ENCODE measurements around the gene ST7.

Gene ST7

DNA sequence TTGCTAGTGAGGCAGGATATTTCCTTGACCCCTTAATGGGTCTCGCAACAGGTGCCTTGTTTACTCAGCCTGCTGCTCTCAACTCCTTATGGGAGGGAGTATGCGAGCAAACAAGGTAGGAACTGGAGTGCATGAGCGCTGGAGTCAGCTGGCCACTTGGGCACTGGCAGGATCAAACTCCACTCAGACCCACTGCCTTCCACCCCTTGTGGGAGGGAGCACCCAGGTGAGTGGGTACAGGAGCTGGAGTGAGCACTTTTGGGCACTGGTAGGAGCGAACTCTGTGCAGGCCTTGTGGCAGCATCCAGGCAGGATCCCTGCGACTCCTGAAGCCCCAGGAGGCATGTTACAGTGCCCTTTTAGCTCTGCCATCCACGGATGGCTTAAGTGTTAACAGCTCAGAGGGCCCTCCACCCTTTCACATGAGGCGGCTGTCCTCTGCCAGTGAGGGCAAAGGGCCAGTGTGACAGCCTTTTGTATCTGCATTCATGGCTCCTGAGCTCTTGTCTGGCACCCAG is 123.2 kb downstream of the ST7 start:
- Histone ChIP-seq H3K36me3 (ENCODE audit: insufficient read depth, low read length) (no peaks in the 10 kb centered on the region), H4K20me1 (ENCODE audit: insufficient read depth, low read length, poor library complexity, severe bottlenecking) (no peaks in the 10 kb centered on the region), H3K4me1 (ENCODE audit: insufficient read depth, low read length, poor library complexity, severe bottlenecking) (no peaks in the 10 kb centered on the region), H2AFZ (ENCODE audit: low read length) (no peak overlapping the region), H3K4me3 (ENCODE audit: low read length, poor library complexity, severe bottlenecking) (no peak overlapping the region), H3K4me2 (ENCODE audit: low read depth, low read length, poor library complexity, severe bottlenecking) (no peak overlapping the region), H3K9me2 (replicated peaks; ENCODE audit: low read depth, low read length) (no peaks in the 10 kb centered on the region), H3K27me3 (ENCODE audit: insufficient read depth, low read length, poor library complexity, severe bottlenecking) (no peaks in the 10 kb centered on the region), H3F3A (ENCODE audit: low read depth) (no peaks in the 10 kb centered on the region), H3K9ac (ENCODE audit: low read depth, low read length, poor library complexity, severe bottlenecking) (no peak overlapping the region), H3K79me2 (ENCODE audit: insufficient read depth, low read length) (no peaks in the 10 kb centered on the region), H3K9me3 (ENCODE audit: insufficient read depth, low read depth, low read length) (no peaks in the 10 kb centered on the region; the same call in 1 of the 2 replicates)
- TF ChIP-seq, protein P1, sequence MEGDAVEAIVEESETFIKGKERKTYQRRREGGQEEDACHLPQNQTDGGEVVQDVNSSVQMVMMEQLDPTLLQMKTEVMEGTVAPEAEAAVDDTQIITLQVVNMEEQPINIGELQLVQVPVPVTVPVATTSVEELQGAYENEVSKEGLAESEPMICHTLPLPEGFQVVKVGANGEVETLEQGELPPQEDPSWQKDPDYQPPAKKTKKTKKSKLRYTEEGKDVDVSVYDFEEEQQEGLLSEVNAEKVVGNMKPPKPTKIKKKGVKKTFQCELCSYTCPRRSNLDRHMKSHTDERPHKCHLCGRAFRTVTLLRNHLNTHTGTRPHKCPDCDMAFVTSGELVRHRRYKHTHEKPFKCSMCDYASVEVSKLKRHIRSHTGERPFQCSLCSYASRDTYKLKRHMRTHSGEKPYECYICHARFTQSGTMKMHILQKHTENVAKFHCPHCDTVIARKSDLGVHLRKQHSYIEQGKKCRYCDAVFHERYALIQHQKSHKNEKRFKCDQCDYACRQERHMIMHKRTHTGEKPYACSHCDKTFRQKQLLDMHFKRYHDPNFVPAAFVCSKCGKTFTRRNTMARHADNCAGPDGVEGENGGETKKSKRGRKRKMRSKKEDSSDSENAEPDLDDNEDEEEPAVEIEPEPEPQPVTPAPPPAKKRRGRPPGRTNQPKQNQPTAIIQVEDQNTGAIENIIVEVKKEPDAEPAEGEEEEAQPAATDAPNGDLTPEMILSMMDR (conservative IDR thresholded peaks at IDR 0.05; ENCODE audit: low read length) = no peak
- TF ChIP-seq EZH2phosphoT487 (IDR thresholded peaks at IDR 0.05; ENCODE audit: borderline replicate concordance) = no peak

DNA sequence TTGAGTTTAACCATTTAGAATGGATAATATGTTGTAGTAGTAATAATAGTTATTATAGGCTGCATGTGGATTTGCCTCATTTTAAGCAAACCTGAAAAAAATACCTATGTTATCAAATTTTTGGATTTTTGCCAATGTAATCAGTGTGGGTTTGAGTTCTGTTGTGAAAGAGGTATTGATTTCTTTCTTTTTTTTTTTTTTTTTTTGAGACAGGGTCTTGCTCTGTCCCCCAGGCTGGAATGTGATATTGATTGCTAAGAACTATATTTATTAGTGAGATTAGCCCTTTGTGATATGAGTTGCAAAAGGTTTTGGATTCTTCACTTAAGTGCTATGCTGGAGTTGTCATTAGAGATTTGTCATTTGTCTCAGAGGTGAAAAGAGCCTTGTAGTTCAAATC is 124.4 kb downstream of the ST7 start:
- TF ChIP-seq, protein P1 (conservative IDR thresholded peaks at IDR 0.05; ENCODE audit: low read length) = no peak
- no peak for TF ChIP-seq EZH2phosphoT487 (IDR thresholded peaks at IDR 0.05; ENCODE audit: borderline replicate concordance)
- Histone ChIP-seq H4K20me1 (ENCODE audit: insufficient read depth, low read length, poor library complexity, severe bottlenecking) (no peaks in the 10 kb centered on the region), H3K9me3 (ENCODE audit: insufficient read depth, low read depth, low read length) (no peaks in the 10 kb centered on the region; the same call in 1 of the 2 replicates), H3K36me3 (ENCODE audit: insufficient read depth, low read length) (no peaks in the 10 kb centered on the region), H3K4me1 (ENCODE audit: insufficient read depth, low read length, poor library complexity, severe bottlenecking) (no peaks in the 10 kb centered on the region), H3K4me2 (ENCODE audit: low read depth, low read length, poor library complexity, severe bottlenecking) (no peak overlapping the region), H3K9me2 (replicated peaks; ENCODE audit: low read depth, low read length) (no peaks in the 10 kb centered on the region), H3K9ac (ENCODE audit: low read depth, low read length, poor library complexity, severe bottlenecking) (no peak overlapping the region), H3K4me3 (ENCODE audit: low read length, poor library complexity, severe bottlenecking) (no peak overlapping the region), H2AFZ (ENCODE audit: low read length) (no peak overlapping the region), H3F3A (ENCODE audit: low read depth) (no peaks in the 10 kb centered on the region), H3K27me3 (ENCODE audit: insufficient read depth, low read length, poor library complexity, severe bottlenecking) (no peaks in the 10 kb centered on the region), H3K79me2 (ENCODE audit: insufficient read depth, low read length) (no peaks in the 10 kb centered on the region)

DNA sequence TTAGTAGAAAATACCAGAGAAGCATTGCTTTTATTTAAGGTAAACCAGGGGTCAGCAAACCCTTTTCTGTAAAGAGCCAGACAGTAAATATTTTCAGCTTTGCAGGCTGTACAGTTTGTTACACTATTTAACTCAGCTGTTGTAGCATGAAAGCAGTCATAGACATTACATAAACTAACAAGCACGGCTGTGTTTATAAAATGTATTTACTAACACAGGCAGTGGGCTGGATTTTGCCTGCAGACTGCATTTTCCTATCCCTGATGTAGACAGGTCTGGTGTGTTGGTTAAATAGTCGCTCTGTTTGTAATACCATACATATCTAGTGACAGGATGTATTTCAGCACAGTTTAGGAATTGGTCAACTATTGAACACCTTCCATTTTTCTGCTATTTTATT is 129.3 kb downstream of the ST7 start:
- Histone ChIP-seq H3K79me2 (ENCODE audit: insufficient read depth, low read length) (no peaks in the 10 kb centered on the region), H4K20me1 (ENCODE audit: insufficient read depth, low read length, poor library complexity, severe bottlenecking) (no peaks in the 10 kb centered on the region), H3K9me3 (ENCODE audit: insufficient read depth, low read depth, low read length) (no peaks in the 10 kb centered on the region), H3F3A (ENCODE audit: low read depth) (peaks cover 3% of the 10 kb centered on the region; the same call in 1 of the 2 replicates), H3K4me2 (ENCODE audit: low read depth, low read length, poor library complexity, severe bottlenecking) (no peak overlapping the region), H3K9me2 (replicated peaks; ENCODE audit: low read depth, low read length) (no peaks in the 10 kb centered on the region), H3K9ac (ENCODE audit: low read depth, low read length, poor library complexity, severe bottlenecking) (no peak overlapping the region), H3K4me1 (ENCODE audit: insufficient read depth, low read length, poor library complexity, severe bottlenecking) (peaks cover 25% of the 10 kb centered on the region), H3K36me3 (ENCODE audit: insufficient read depth, low read length) (no peaks in the 10 kb centered on the region), H3K4me3 (ENCODE audit: low read length, poor library complexity, severe bottlenecking) (no peak overlapping the region), H3K27me3 (ENCODE audit: insufficient read depth, low read length, poor library complexity, severe bottlenecking) (no peaks in the 10 kb centered on the region), H2AFZ (ENCODE audit: low read length) (no peak overlapping the region)
- TF ChIP-seq EZH2phosphoT487 (IDR thresholded peaks at IDR 0.05; ENCODE audit: borderline replicate concordance) = no peak
- TF ChIP-seq, protein P1 (conservative IDR thresholded peaks at IDR 0.05; ENCODE audit: low read length) = no peak
